ENCODE results near the gene ZBTB20.
"Not testable (repeated sequence)": the region's sequence is repeated elsewhere in the genome, so short reads cannot be mapped to it uniquely, and the experiment has no call there.

ZBTB20 gene

GRCh38 chr3:115146418-115147328, at the start of gene ZBTB20:
TSS of gene ZBTB20 (minus strand) at chr3:115147288.
- DNase-seq: peak; percentile 67

DNA sequence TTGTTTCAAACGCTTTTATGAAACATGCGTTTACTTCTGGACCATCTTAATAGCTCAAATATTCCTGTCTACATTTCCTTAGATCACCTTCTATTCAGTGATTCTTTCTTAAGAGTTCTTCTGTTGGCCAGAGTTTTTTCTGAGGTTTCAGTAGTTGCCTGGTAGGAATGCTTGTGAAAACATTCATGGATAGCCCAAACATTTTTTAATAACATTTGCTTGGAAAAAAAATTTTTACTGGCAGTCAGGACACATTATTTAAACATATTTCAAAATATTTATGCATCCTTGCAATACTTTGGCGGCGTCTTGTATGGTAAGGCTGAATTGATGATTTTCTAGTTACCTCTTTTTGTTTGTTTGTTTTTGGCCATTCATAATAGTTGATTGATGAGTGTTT, 47.4 kb upstream of the ZBTB20 start:
- no peak for DNase-seq

DNA sequence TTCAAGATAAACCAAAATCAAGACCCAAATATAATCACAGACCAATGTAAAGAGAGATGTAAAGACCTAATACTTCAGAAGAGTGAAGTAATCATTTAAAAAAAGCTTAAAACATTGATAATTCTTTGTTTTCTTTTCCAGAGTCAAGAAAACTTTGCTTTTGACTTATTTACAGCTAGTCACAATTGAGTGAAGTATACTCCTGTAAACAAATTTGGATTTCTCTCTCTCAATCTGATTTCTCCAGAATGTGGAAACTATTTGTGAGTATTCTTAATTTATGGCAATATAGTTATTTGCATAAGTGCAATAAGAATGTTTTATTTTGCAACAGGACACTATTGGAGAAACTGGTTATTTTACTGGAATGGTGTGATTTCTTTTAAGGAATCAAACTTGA, 43.7 kb upstream of the ZBTB20 start:
- DNase-seq: no peak

- no peak for DNase-seq
Measured at GRCh38 chr3:115187149-115187757, 40.2 kb upstream of the ZBTB20 start.

DNA sequence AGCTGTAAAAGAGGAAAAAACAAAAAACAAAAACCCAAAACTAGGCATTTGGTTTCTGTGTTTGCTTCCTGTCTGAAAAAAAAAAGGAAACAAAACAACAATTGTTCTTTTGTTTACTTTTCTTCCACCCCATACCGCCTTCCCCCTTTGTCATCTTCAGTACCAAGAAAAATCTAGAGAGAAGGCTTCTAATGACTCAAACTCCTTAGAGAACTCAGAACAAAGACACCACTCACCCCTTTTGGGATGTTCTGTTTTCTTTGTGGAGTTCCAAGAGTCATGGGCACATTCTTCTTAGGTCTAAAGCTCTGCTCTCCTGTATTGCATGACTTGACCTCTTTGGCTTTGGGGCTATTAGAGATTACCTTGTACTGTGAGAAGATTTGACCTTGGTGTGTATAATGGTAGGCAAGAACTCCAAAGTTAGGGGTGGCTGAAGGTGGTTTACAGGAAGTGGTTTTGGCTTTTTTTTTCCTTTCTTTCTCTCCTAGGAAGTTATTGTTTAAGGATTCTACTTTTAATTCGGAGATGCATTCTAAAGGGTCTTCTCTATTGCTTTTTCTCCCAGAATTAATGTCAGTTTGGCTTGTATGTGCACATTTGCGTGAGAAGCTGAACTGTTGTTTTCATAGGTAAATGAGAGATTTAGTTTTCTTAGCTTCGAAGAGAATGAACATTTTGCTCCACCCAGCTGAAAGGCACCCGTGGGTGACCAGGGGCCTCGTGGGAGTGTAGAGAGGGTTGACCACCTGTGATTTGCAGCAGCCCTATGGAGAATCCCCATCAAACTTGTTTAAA, 39.5 kb upstream of the ZBTB20 start:
- DNase-seq: no peak

- not testable (repeated sequence) for DNase-seq
Measured at GRCh38 chr3:115184859-115185572, 37.9 kb upstream of the ZBTB20 start.

- not testable (repeated sequence) for DNase-seq
Measured at GRCh38 chr3:115178930-115179329, 31.8 kb upstream of the ZBTB20 start.

- DNase-seq: peak; percentile 11
Measured at GRCh38 chr3:115169808-115170207, 22.7 kb upstream of the ZBTB20 start.

DNA sequence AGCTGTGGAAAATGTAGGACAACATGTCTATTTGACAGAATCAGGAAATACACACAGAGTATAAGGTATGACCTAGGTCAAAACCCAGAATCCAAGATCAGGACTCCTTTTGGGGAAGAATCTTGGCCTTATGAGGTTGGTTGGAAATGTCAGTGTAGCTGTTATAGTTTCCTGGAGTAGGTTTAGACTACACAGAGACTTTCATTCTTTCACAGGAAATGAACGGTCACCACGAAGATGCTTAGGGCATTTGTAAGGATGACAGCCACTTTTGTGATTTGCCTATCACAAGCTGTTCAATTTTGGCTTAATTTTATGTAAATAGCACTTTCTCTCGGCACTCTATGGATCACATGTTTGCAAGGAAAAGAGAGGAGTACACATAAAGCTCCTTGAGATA, 18.6 kb upstream of the ZBTB20 start:
- DNase-seq: peak; percentile 30

DNA sequence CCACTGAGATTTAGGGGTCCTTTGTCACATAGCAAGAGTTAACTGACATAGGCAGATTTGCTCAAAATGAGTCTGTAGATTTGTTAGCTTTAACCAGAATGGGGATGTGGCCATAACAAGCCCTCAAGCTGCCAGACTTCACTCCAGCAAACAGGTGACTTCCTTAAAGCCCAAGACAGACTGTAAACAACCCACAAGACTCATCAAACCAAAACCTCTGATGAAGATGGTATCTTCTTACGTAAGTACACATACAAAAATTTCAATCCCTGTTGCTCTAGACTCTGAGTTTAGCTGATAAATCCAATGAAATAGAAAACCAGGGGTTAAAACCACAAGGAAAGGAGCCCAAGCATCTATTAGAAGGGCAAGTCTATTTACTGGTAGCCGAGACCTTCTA, 18.2 kb upstream of the ZBTB20 start:
- DNase-seq: peak; percentile 70

- peak; percentile 32 for DNase-seq
Measured at GRCh38 chr3:115164374-115165221, 17.5 kb upstream of the ZBTB20 start.

GRCh38 chr3:115162759-115163158, 15.7 kb upstream of the ZBTB20 start:
- DNase-seq: no peak

GRCh38 chr3:115161866-115162265, 14.8 kb upstream of the ZBTB20 start:
- DNase-seq: no peak

GRCh38 chr3:115161168-115161834, 14.2 kb upstream of the ZBTB20 start:
- no peak for DNase-seq

- DNase-seq: no peak
Measured at GRCh38 chr3:115160295-115160694, 13.2 kb upstream of the ZBTB20 start.

DNA sequence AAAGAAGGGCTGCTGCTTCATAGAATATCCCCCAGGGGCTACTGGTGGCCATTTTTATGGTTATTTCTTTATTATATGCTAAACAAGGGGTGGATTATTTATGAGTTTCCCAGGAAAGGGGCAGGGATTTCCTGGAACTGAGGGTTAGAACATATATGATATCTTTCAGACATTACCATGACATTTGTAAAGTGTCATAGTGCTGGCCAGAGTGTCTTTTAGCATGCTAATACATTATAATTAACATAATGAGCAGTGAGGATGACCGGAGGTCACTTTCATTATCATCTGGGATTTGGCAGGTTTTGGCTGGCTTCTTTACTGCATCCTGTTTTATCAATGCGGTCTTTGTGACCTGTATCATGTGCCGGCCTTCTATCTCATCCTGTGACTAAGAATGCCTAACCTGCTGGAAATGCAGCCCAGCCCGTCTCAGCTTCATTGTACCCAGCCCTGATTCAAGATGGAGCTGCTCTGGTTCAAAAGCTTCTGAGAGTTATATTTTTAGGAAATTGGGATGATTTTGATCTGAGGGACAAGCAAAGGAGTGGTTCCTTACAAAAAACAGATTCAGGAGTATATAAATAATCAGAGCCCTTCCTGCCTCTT, 9.1 kb upstream of the ZBTB20 start:
- DNase-seq: no peak

- no peak for DNase-seq
Measured at GRCh38 chr3:115154611-115155010, 7.5 kb upstream of the ZBTB20 start.

DNA sequence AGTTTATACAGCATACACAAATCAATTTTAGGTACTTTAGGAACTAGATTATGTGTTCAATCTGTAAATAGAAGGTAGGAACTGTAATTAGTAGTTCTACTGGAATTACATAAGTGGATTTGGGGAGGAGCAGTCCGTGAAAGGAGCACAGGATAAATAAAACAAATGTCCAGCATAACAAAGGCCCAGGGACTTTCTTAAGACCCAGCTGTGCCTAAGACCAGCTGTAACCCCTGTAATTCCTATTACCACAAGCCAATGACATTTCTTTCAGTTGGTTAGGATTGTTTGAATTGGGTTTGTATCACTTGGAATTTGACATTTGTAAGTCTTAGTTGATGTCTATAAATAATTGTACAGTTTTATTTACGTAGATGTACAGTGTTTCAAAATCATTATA, 4.8 kb upstream of the ZBTB20 start:
- DNase-seq: no peak

- peak; percentile 4 for DNase-seq
Measured at GRCh38 chr3:115148142-115148790, 1.2 kb upstream of the ZBTB20 start.

Measured in CD4-positive, alpha-beta T cell treated with Interleukin-4 for 4 hours (primary cell).